Keratinocyte (primary cell): ENCODE results near the gene SLC1A2. TPM values are rescaled to one million over a fixed set of nuclear protein-coding genes. Genes with fewer than 3 reads are reported as not detected.

ENCODE experiments used
- DNase-seq: peaks from one replicate; pipeline ENCODE4 v3.0.0-alpha.2; 2011; ENCODE audit warnings: low read depth, missing footprints, low spot score
- FAIRE-seq: peaks from 2 replicates; lab custom pipeline; 2011; peaks lifted over from hg19 to GRCh38; lab: Jason Lieb, UNC
- H2AFZ ChIP-seq: 2 replicates; pipeline ENCODE4 v1.6.0; 2012; ENCODE audit warnings: low read length, control low read depth, inconsistent platforms; ENCODE audit not compliant: control insufficient read depth
- H3K27ac ChIP-seq: 2 replicates; pipeline ENCODE4 v1.5.1; 2011; ENCODE audit warnings: low read length; ENCODE audit not compliant: control insufficient read depth, insufficient read depth
- H3K27me3 ChIP-seq: 3 replicates; pipeline ENCODE4 v1.6.0; 2011; ENCODE audit warnings: low read length; ENCODE audit not compliant: control insufficient read depth, insufficient read depth; ENCODE audit errors: extremely low read depth
- H3K36me3 ChIP-seq, 2 experiments: 2 replicates in 1 of 2; 3 replicates in 1 of 2; pipeline ENCODE4 v1.5.1; 2011; ENCODE audit warnings: low read length in 2 of 2, mild to moderate bottlenecking in 1 of 2; ENCODE audit not compliant: control insufficient read depth in 2 of 2, insufficient read depth in 2 of 2; ENCODE audit errors: extremely low read depth in 1 of 2
- H3K4me1 ChIP-seq: 3 replicates; pipeline ENCODE4 v1.5.1; 2011; ENCODE audit warnings: low read length; ENCODE audit not compliant: control insufficient read depth, insufficient read depth; ENCODE audit errors: extremely low read depth
- H3K4me2 ChIP-seq: 3 replicates; pipeline ENCODE4 v1.6.0; 2011; ENCODE audit warnings: low read depth, low read length; ENCODE audit not compliant: control insufficient read depth, insufficient read depth; ENCODE audit errors: extremely low read depth
- H3K4me3 ChIP-seq, 3 experiments: fragments of 200-600 bp in 1 of 3; sonication (generic) in 1 of 3; 2 replicates in 2 of 3; 3 replicates in 1 of 3; pipeline ENCODE4 v1.5.1; 2011 to 2016; ENCODE audit warnings: low read length in 3 of 3, mild to moderate bottlenecking in 3 of 3, control low read depth in 2 of 3, inconsistent platforms in 1 of 3, low read depth in 1 of 3, mixed read lengths in 1 of 3, mixed run types in 1 of 3, moderate library complexity in 1 of 3; ENCODE audit not compliant: control insufficient read depth in 2 of 3, insufficient read depth in 2 of 3; ENCODE audit errors: extremely low read depth in 1 of 3
- H3K79me2 ChIP-seq: 2 replicates; pipeline ENCODE4 v1.6.0; 2012; ENCODE audit warnings: low read length; ENCODE audit not compliant: control insufficient read depth, insufficient read depth
- H3K9ac ChIP-seq: 3 replicates; pipeline ENCODE4 v1.6.0; 2011; ENCODE audit warnings: low read length; ENCODE audit not compliant: control insufficient read depth, insufficient read depth; ENCODE audit errors: extremely low read depth
- H3K9me1 ChIP-seq: 3 replicates; pipeline ENCODE4 v1.6.0; 2011; ENCODE audit warnings: low read length; ENCODE audit not compliant: control insufficient read depth, insufficient read depth; ENCODE audit errors: extremely low read depth
- H3K9me3 ChIP-seq: 2 replicates; pipeline ENCODE4 v1.5.1; 2012; ENCODE audit warnings: low read depth, low read length; ENCODE audit not compliant: control insufficient read depth
- H4K20me1 ChIP-seq: 3 replicates; pipeline ENCODE4 v1.6.0; 2011; ENCODE audit warnings: low read length; ENCODE audit not compliant: control insufficient read depth, insufficient read depth; ENCODE audit errors: extremely low read depth
- EZH2 ChIP-seq: IDR thresholded peaks from one replicate; pipeline ENCODE4 v1.6.1; 2012; ENCODE audit warnings: inconsistent platforms, mild to moderate bottlenecking, low read length, moderate library complexity
- dilution Hi-C: fragments of 300-500 bp; cut with MboI; formaldehyde crosslinking; loops from one replicate; pipeline ENCODE4 v1.7.0; 2020; ENCODE audit warnings: low sequenced_read_pairs; ENCODE audit not compliant: extremely low pct_ligation_motif_present
- polyA plus RNA-seq, 5 experiments: library from polyadenylated mRNA; depleted of rRNA in 3 of 5; stranded (reverse) in 3 of 5; stranded (forward) in 1 of 5; unstranded in 1 of 5; fragments of >200 nt; gene quantifications; 1 replicate in 1 of 5; 2 replicates in 3 of 5; 3 replicates in 1 of 5; pipeline versions ENCODE4 v1.2.1 to v1.2.3, GENCODE V29; 2011 to 2012; ENCODE audit warnings: missing spikeins in 2 of 5, low read depth in 1 of 5, low replicate concordance in 1 of 5
- TF ChIP-seq, protein P1 (sequence below), 3 experiments: IDR thresholded peaks in 1 of 3; conservative IDR thresholded peaks in 1 of 3; optimal IDR thresholded peaks in 1 of 3; 2 replicates in 2 of 3; 3 replicates in 1 of 3; pipeline versions ENCODE3 to v1.5.1; 2011; ENCODE audit warnings: low read length in 3 of 3, mild to moderate bottlenecking in 3 of 3, moderate library complexity in 2 of 3, control low read depth in 1 of 3, inconsistent platforms in 1 of 3; ENCODE audit not compliant: insufficient read depth in 2 of 3; ENCODE audit errors: extremely low read depth in 1 of 3

The SLC1A2 gene
- polyA plus RNA-seq, 1 donor (not counting 4 experiments of a cell fraction or from before 2014, with no cell fraction given): under 0.01 TPM

GRCh38 chr11:35365961-35366360 is 53.4 kb downstream of the SLC1A2 start:
- Histone ChIP-seq H2AFZ (no peak overlapping the region), H3K27me3 (no peaks in the 10 kb centered on the region), H3K9ac (no peak overlapping the region), H3K9me3 (peaks cover 2% of the 10 kb centered on the region), H3K27ac (no peak overlapping the region), H3K4me3 (no peak overlapping the region), H3K4me2 (no peak overlapping the region), H3K36me3 (no peaks in the 10 kb centered on the region), H3K4me1 (no peaks in the 10 kb centered on the region), H3K79me2 (no peaks in the 10 kb centered on the region), H4K20me1 (no peaks in the 10 kb centered on the region), H3K9me1 (no peaks in the 10 kb centered on the region)
- dilution Hi-C loops: no loop called here
- TF ChIP-seq EZH2: no peak
- TF ChIP-seq, protein P1, sequence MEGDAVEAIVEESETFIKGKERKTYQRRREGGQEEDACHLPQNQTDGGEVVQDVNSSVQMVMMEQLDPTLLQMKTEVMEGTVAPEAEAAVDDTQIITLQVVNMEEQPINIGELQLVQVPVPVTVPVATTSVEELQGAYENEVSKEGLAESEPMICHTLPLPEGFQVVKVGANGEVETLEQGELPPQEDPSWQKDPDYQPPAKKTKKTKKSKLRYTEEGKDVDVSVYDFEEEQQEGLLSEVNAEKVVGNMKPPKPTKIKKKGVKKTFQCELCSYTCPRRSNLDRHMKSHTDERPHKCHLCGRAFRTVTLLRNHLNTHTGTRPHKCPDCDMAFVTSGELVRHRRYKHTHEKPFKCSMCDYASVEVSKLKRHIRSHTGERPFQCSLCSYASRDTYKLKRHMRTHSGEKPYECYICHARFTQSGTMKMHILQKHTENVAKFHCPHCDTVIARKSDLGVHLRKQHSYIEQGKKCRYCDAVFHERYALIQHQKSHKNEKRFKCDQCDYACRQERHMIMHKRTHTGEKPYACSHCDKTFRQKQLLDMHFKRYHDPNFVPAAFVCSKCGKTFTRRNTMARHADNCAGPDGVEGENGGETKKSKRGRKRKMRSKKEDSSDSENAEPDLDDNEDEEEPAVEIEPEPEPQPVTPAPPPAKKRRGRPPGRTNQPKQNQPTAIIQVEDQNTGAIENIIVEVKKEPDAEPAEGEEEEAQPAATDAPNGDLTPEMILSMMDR (optimal IDR thresholded peaks at IDR 0.05 in 1 of 3, IDR thresholded peaks at IDR 0.05 in 1 of 3, conservative IDR thresholded peaks at IDR 0.05 in 1 of 3; ENCODE audit: extremely low read depth in 1 of 3, insufficient read depth in 2 of 3, low read length in 3 of 3): no peak
- DNase-seq (no peak), FAIRE-seq (no peak)

DNA sequence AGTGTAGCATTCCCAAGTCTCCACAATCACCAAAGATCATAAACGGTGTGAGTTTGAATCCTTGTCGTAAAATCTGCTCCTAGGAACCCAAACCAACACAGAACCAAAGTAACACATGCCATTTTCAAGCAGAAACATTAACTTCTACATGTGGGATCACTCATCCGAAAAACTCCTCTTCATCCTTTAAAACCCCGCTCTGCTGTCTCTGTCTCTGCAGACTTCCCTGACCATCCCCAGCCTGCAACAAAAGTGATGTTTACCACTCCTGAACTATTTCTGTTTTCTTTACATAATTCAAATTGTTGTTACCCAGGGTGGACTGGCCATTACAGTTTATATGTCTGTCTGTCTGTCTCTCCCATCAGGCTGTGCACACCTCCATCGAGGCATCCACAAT is 54.0 kb downstream of the SLC1A2 start:
- Histone ChIP-seq H3K27me3 (no peaks in the 10 kb centered on the region), H2AFZ (no peak overlapping the region), H4K20me1 (no peaks in the 10 kb centered on the region), H3K79me2 (no peaks in the 10 kb centered on the region), H3K4me1 (no peaks in the 10 kb centered on the region), H3K36me3 (no peaks in the 10 kb centered on the region), H3K4me2 (no peak overlapping the region), H3K4me3 (no peak overlapping the region), H3K9me1 (no peaks in the 10 kb centered on the region), H3K9ac (no peak overlapping the region), H3K27ac (no peak overlapping the region), H3K9me3 (peaks cover 2% of the 10 kb centered on the region)
- FAIRE-seq: no peak
- TF ChIP-seq, protein P1 (optimal IDR thresholded peaks at IDR 0.05 in 1 of 3, IDR thresholded peaks at IDR 0.05 in 1 of 3, conservative IDR thresholded peaks at IDR 0.05 in 1 of 3; ENCODE audit: extremely low read depth in 1 of 3, insufficient read depth in 2 of 3, low read length in 3 of 3): no peak
- TF ChIP-seq EZH2: no peak
- dilution Hi-C loops: no loop called here
- no peak for DNase-seq
